H54 (cell line): ENCODE results near the gene C7orf57.
"Not testable (repeated sequence)": the region's sequence is repeated elsewhere in the genome, so short reads cannot be mapped to it uniquely, and the experiment has no call there.

ENCODE experiments used
- DNase-seq: peaks from one replicate; pipeline ENCODE4 v3.0.0; 2011; ENCODE audit warnings: low spot score, mixed read lengths; ENCODE audit not compliant: insufficient read length
- FAIRE-seq: peaks from 3 replicates; lab custom pipeline; 2011; peaks lifted over from hg19 to GRCh38; lab: Jason Lieb, UNC
- POLR2A ChIP-seq: IDR thresholded peaks from 2 replicates; pipeline ENCODE4 v1.6.1; 2011; ENCODE audit warnings: low read depth, mild to moderate bottlenecking, low read length

The C7orf57 gene

GRCh38 chr7:48045195-48045765 is 9.9 kb downstream of the C7orf57 start:
- FAIRE-seq (no peak), DNase-seq (no peak)
- TF ChIP-seq POLR2A: no peak

GRCh38 chr7:48046458-48046857 is 11.1 kb downstream of the C7orf57 start:
- FAIRE-seq (no peak), DNase-seq (no peak)
- TF ChIP-seq POLR2A: no peak

GRCh38 chr7:48048113-48048512 is 12.8 kb downstream of the C7orf57 start:
- DNase-seq (no peak), FAIRE-seq (no peak)

GRCh38 chr7:48049850-48050249 is 14.5 kb downstream of the C7orf57 start:
- DNase-seq: no peak
- no peak for FAIRE-seq
- no peak for TF ChIP-seq POLR2A

More at GRCh38 chr7:48048113-48048512, 12.8 kb downstream of the C7orf57 start:
- TF ChIP-seq POLR2A: no peak

- no peak for TF ChIP-seq POLR2A
- peak; percentile 53 for DNase-seq
- peak; percentile 81 for FAIRE-seq
Observed at GRCh38 chr7:48052748-48053147, 17.4 kb downstream of the C7orf57 start.

GRCh38 chr7:48053736-48054135 is 18.4 kb downstream of the C7orf57 start:
- DNase-seq (no peak), FAIRE-seq (no peak)
- no peak for TF ChIP-seq POLR2A

- no peak for TF ChIP-seq POLR2A
- no peak for FAIRE-seq
- no peak for DNase-seq
Observed at GRCh38 chr7:48058990-48059389, 23.6 kb downstream of the C7orf57 start.

- FAIRE-seq (peak; percentile 65), DNase-seq (no peak)
- no peak for TF ChIP-seq POLR2A
Observed at GRCh38 chr7:48059706-48060105, 24.4 kb downstream of the C7orf57 start.

- DNase-seq: no peak
- TF ChIP-seq POLR2A: no peak
- peak; percentile 38 for FAIRE-seq
Observed at GRCh38 chr7:48063985-48064384, 28.6 kb downstream of the C7orf57 start.

- no peak for TF ChIP-seq POLR2A
- FAIRE-seq (peak; percentile 95), DNase-seq (no peak)
Observed at GRCh38 chr7:48067475-48067874, 32.1 kb downstream of the C7orf57 start.

- no peak for TF ChIP-seq POLR2A
- DNase-seq: no peak
- peak; percentile 52 for FAIRE-seq
Observed at GRCh38 chr7:48074204-48074654, 38.9 kb downstream of the C7orf57 start.

GRCh38 chr7:48077423-48077822 is 42.1 kb downstream of the C7orf57 start:
- TF ChIP-seq POLR2A: no peak
- DNase-seq (no peak), FAIRE-seq (no peak)

- DNase-seq (no peak), FAIRE-seq (no peak)
- TF ChIP-seq POLR2A: no peak
Observed at GRCh38 chr7:48078470-48078869, 43.1 kb downstream of the C7orf57 start.

- DNase-seq, FAIRE-seq: not testable (repeated sequence)
Observed at GRCh38 chr7:48082378-48082777, 47.0 kb downstream of the C7orf57 start.

GRCh38 chr7:48083114-48083830 is 47.9 kb downstream of the C7orf57 start:
- peak; percentile 27 for FAIRE-seq
- no peak for TF ChIP-seq POLR2A
- DNase-seq: no peak
